Islet precursor cell (in vitro differentiated cells): ENCODE measurements around the gene ITGA1.
"Not testable (repeated sequence)": the region's sequence is repeated elsewhere in the genome, so short reads cannot be mapped to it uniquely, and the experiment has no call there.

Experiments
- DNase-seq: peaks from one replicate; pipeline ENCODE4 v3.0.0-alpha.2; 2018

The ITGA1 gene

DNA sequence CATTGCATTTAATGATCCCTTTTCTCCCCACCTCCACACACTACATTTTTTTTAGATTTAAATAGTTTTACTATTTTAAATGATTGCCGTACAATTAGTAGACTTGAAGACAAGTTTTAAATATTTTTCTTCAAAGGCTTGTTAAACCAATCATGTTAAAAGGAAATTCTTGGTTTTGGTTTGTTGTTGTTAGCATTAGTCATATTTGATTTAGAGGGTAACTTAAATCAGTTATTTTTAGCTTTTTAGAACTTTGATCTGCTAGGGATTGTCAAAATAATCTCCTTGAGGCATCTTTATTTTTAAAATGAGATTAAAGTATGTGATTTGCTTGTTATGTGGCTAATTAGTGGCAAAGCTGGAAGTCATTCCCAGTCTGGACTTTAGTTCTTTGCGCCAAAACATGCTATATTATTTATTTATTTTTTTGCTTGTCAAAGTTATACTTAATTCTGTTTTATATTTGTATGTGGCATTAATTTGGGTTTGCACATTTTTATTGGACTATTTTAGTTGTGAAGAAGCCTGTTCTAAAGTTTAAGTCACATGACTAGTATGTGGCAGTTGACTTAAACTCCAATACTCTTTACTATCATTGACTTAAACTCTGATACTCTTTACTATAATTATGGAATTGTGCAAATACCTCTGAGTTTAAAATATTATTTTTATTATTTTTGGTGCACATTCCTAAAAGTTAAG lies 14.7 kb downstream of the ITGA1 start:
- DNase-seq = no peak

GRCh38 chr5:52802974-52803336 lies 15.2 kb downstream of the ITGA1 start:
- no peak for DNase-seq

- DNase-seq = no peak
Measured at GRCh38 chr5:52804387-52804791, 16.7 kb downstream of the ITGA1 start.

DNA sequence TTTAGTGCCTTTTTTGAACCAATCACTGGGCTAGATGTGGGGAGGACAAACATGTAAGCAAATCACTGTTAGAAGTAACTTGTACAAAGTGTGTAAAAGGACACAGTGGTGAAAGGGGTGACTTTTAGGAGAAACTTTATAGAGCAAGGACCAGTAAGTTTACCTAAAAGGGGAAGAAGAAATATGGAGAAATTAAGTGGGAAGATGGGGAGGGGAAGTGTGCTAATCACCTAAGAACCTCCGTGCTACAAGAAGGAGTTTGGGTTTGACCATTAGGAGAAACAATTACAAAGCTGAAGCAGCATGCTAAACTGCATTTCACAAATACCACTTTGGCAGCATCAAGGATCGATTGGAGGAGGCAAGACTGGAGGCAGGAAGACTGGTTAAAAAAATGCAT lies 17.3 kb downstream of the ITGA1 start:
- DNase-seq = no peak

GRCh38 chr5:52805615-52806014 lies 17.9 kb downstream of the ITGA1 start:
- no peak for DNase-seq

GRCh38 chr5:52807037-52807436 lies 19.3 kb downstream of the ITGA1 start:
- no peak for DNase-seq

- no peak for DNase-seq
Measured at GRCh38 chr5:52807723-52808122, 20.0 kb downstream of the ITGA1 start.

GRCh38 chr5:52808316-52808901 lies 20.7 kb downstream of the ITGA1 start:
- no peak for DNase-seq

- no peak for DNase-seq
Measured at GRCh38 chr5:52809884-52810283, 22.2 kb downstream of the ITGA1 start.

DNA sequence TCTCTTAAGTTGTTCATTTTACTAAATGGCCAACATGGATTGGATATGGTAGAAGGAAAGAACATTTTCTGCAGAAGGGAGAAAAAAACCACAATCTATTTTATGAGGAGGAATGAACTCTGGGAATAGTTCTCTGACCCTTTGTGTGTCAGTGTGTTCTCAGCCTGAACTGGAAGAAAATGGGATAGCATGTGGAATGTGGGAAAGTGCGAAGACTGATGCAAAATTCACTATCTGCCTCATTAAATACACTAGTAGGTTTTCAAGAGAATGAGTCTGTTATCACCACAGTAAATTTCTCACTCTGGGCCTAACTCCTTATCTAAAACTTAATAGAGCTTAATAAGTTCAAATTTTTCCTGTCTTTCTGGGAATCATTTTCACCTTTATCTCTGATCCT lies 22.7 kb downstream of the ITGA1 start:
- no peak for DNase-seq

GRCh38 chr5:52811067-52811749 lies 23.5 kb downstream of the ITGA1 start:
- DNase-seq = no peak

GRCh38 chr5:52814352-52815148 lies 26.8 kb downstream of the ITGA1 start:
- no peak for DNase-seq

GRCh38 chr5:52817818-52818217 lies 30.1 kb downstream of the ITGA1 start:
- no peak for DNase-seq

DNA sequence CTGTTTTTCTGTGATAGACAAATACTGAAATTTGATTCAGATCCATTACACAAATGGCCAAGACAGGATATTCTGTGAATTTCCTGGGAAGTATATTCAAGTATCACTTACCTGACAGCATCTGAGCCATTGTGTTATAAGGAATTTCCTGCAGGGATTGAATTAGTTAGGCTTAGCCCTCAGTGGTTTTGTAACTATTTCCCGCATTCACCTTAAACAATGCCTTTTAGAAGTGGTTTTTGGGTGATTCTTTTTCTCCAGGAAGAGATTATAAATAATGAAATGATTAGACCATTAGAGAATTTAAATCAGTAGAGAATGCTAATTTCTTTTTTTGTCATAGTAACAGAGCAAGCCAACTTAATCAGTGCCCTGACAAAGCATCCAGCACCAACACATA lies 30.6 kb downstream of the ITGA1 start:
- no peak for DNase-seq

DNA sequence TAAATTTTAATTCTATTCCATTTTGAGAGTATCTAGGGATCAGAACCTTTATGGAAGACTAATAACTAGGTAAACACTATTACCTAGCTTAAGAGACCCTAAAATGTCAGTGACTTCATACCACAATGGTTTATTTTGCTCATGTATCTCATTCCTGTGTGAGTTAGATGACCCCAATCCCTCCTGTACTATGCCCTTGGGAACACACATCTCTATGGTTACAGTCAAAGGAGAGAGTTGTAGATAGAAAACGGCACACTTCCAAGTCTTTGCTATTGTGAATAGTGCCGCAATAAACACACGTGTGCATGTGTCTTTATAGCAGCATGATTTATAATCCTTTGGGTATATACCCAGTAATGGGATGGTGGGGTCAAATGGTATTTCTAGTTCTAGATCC lies 31.1 kb downstream of the ITGA1 start:
- not testable (repeated sequence) for DNase-seq

DNA sequence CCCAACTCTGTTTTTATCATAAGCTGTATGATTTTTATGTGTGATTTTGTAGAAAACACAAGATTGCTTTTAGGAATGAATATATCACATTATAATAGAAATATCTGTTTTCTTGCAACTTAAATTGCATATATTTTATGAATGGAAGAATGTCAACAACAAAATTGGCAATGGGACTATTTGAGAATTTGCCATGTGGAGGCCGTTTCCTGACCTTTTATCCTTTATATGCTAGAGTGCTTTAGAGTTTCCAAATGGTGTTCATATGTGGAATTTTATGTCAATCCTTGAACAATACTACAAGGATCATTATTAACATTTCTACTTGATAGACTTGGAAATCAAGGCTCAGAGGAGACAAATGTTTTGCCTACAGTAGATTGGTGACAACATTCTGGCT lies 34.2 kb downstream of the ITGA1 start:
- no peak for DNase-seq

- no peak for DNase-seq
Measured at GRCh38 chr5:52822437-52822836, 34.7 kb downstream of the ITGA1 start.

DNA sequence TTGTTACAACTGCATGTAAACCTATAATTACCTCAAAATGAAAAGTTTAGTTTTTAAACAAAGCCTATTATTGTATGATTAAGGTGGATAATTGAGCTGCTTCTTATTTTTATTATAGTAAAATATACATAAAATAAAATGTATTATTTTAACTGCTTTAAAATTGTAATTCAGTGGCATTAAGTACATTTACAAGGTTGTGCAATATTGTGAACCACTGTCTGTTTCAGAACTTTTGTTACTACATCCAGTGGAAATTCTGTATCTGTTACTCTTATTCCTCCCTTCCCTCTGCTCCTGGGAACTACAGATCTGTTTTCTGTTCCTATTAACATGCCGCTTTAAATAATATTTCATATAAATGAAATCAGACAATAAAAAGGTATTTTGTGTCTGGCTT lies 37.1 kb downstream of the ITGA1 start:
- DNase-seq = no peak

GRCh38 chr5:52825826-52826225 lies 38.1 kb downstream of the ITGA1 start:
- no peak for DNase-seq

DNA sequence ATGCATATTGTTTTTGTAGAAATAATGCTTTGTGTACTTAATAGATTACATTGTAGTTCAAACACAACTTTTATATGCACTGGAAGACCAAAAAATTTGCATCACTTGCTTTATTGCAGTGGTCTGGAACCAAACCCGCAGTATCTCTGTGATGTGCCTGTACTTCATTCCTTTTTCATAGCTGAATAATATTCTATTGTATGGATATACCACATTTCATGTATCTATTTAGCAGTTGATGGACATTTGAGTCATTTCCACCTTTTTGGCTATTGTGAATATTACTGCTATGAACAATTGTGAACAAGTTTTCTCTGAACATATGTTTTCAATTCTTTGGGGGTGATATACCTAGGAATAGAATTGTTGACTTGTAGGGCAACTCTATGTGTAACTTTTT lies 40.1 kb downstream of the ITGA1 start:
- no peak for DNase-seq

- DNase-seq = no peak
Measured at GRCh38 chr5:52829664-52830063, 41.9 kb downstream of the ITGA1 start.

- DNase-seq = no peak
Measured at GRCh38 chr5:52830650-52831049, 42.9 kb downstream of the ITGA1 start.

- DNase-seq = no peak
Measured at GRCh38 chr5:52831786-52832511, 44.2 kb downstream of the ITGA1 start.
